Calu3 (cell line): ENCODE data around the gene PPP3CA. TPM values are rescaled to one million over a fixed set of nuclear protein-coding genes. Genes with fewer than 3 reads are reported as not detected.

Source experiments
- BruUV-seq: library from RNA; stranded (reverse); fragments of 400-500 nt; replicated peaks from 2 replicates; lab custom pipeline; 2021; lab: Mats Ljungman, UMichigan
- CTCF ChIA-PET: fragments of 300-600 bp; sonication (Branson Sonifier 250); formaldehyde crosslinking; loops from one replicate; lab custom pipeline; 2022; ENCODE audit warnings: antibody characterized with exemption; lab: Charles Lee
- DNase-seq: peaks from one replicate; pipeline ENCODE4 v3.0.0; 2022
- H3K27ac Mint-ChIP-seq: one replicate; pipeline ENCODE4 v1.8.0; 2022; ENCODE audit warnings: mixed read lengths; ENCODE audit not compliant: unreplicated experiment
- H3K27me3 Mint-ChIP-seq: one replicate; pipeline ENCODE4 v1.8.0; 2022; ENCODE audit warnings: mixed read lengths; ENCODE audit not compliant: unreplicated experiment
- H3K36me3 Mint-ChIP-seq: one replicate; pipeline ENCODE4 v1.8.0; 2022; ENCODE audit warnings: mild to moderate bottlenecking, moderate library complexity, mixed read lengths; ENCODE audit not compliant: insufficient read depth, unreplicated experiment
- H3K4me1 Mint-ChIP-seq: one replicate; pipeline ENCODE4 v1.8.0; 2022; ENCODE audit warnings: mild to moderate bottlenecking, low read depth, mixed read lengths; ENCODE audit not compliant: unreplicated experiment
- H3K4me3 Mint-ChIP-seq: one replicate; pipeline ENCODE4 v1.8.0; 2022; ENCODE audit warnings: mild to moderate bottlenecking, low read depth, moderate library complexity, mixed read lengths; ENCODE audit not compliant: unreplicated experiment
- H3K9me3 Mint-ChIP-seq: one replicate; pipeline ENCODE4 v1.8.0; 2022; ENCODE audit warnings: low read depth, mixed read lengths; ENCODE audit not compliant: unreplicated experiment
- intact Hi-C: fragments of 100-400 bp; cut with micrococcal nuclease; formaldehyde crosslinking; loops from one replicate; pipeline ENCODE4 v1.10.0; 2022; ENCODE audit not compliant: unreplicated experiment
- total RNA-seq: library from RNA; stranded (reverse); gene quantifications from 2 replicates; pipeline ENCODE4 v1.2.3, GENCODE V29; 2022
- TF ChIP-seq, protein P1 (sequence below): fragments of 200-600 bp; IDR thresholded peaks from one replicate; pipeline ENCODE4 v1.8.0; 2022; ENCODE audit warnings: antibody characterized with exemption; ENCODE audit not compliant: unreplicated experiment

The PPP3CA gene
- total RNA-seq, 1 experiment from 2014 or later: 33.7 TPM

DNA sequence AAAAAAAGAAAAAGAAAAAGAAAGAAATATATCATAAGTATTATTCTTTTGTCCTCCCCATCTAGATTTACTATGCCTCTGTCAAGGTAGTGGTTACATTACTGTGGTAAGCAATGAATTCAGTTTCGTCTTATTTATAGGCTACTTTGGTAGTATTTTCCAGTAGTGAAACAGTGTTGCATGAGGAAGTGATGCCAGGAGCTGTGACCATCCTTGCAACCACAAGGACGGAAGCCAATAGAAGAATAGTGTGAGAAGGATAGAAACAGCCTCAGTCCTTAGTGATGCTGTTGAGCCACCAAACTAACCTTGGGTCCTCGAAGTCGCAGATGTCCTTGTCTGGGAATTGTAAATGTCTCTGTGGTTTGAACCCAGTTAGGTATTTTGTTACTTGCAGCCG lies 328.5 kb downstream of the PPP3CA start:
- Mint-ChIP-seq H3K36me3 (peaks cover 20% of the 10 kb centered on the region), H3K4me1 (peaks cover 54% of the 10 kb centered on the region), H3K9me3 (no peaks in the 10 kb centered on the region), H3K27ac (peak overlapping the region; percentile 82), H3K4me3 (no peak overlapping the region), H3K27me3 (no peaks in the 10 kb centered on the region)
- CTCF ChIA-PET: no interaction called here
- intact Hi-C loops: no loop called here
- TF ChIP-seq, protein P1, sequence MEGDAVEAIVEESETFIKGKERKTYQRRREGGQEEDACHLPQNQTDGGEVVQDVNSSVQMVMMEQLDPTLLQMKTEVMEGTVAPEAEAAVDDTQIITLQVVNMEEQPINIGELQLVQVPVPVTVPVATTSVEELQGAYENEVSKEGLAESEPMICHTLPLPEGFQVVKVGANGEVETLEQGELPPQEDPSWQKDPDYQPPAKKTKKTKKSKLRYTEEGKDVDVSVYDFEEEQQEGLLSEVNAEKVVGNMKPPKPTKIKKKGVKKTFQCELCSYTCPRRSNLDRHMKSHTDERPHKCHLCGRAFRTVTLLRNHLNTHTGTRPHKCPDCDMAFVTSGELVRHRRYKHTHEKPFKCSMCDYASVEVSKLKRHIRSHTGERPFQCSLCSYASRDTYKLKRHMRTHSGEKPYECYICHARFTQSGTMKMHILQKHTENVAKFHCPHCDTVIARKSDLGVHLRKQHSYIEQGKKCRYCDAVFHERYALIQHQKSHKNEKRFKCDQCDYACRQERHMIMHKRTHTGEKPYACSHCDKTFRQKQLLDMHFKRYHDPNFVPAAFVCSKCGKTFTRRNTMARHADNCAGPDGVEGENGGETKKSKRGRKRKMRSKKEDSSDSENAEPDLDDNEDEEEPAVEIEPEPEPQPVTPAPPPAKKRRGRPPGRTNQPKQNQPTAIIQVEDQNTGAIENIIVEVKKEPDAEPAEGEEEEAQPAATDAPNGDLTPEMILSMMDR: no peak
- no peak for DNase-seq
- no TSS peak for BruUV-seq

GRCh38 chr4:101014417-101014816 lies 332.9 kb downstream of the PPP3CA start:
- Mint-ChIP-seq H3K27me3 (no peaks in the 10 kb centered on the region), H3K9me3 (no peaks in the 10 kb centered on the region), H3K4me3 (no peak overlapping the region), H3K27ac (peak overlapping the region; percentile 56), H3K4me1 (peaks cover 38% of the 10 kb centered on the region), H3K36me3 (peaks cover 3% of the 10 kb centered on the region)
- TF ChIP-seq, protein P1: no peak
- BruUV-seq: no TSS peak
- intact Hi-C loops: no loop called here
- CTCF ChIA-PET: no interaction called here
- DNase-seq: no peak

DNA sequence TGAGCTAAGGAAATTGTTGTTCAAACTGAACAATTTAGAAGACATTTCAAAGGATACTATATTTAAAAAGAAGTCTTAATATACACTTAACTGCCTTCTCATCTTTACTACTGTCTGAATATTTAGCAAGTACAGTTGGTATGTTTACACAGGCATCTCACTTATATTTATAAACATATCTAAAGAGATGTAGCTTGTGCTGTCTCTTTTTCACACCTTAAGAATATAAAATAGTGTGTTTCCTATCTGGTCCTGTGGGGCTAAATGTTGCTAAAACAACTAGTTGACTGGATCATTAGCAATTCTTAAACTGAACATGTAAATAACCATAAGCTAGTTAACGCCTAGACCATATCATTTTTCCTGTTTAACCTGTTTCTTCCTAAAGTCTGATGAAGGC lies 336.3 kb downstream of the PPP3CA start:
- intact Hi-C loops: no loop called here
- peaks cover 38% of the 10 kb centered on the region for H3K4me1 Mint-ChIP-seq
- H3K27ac Mint-ChIP-seq: no peak overlapping the region
- TF ChIP-seq, protein P1: no peak
- DNase-seq: no peak
- CTCF ChIA-PET: interaction anchor here (1.6 kb wide), 1 partner anchor 9 kb away, joined by 5 read pairs; no protein-coding TSS in a partner anchor
- BruUV-seq: no TSS peak
- no peak overlapping the region for H3K4me3 Mint-ChIP-seq
- no peaks in the 10 kb centered on the region for H3K36me3 Mint-ChIP-seq
- no peaks in the 10 kb centered on the region for H3K9me3 Mint-ChIP-seq
- no peaks in the 10 kb centered on the region for H3K27me3 Mint-ChIP-seq

- intact Hi-C loops: no loop called here
- peaks cover 31% of the 10 kb centered on the region for H3K4me1 Mint-ChIP-seq
- H3K36me3 Mint-ChIP-seq: no peaks in the 10 kb centered on the region
- H3K27ac Mint-ChIP-seq: no peak overlapping the region
- H3K9me3 Mint-ChIP-seq: no peaks in the 10 kb centered on the region
- H3K27me3 Mint-ChIP-seq: no peaks in the 10 kb centered on the region
- CTCF ChIA-PET: no interaction called here
- TF ChIP-seq, protein P1: no peak
- no TSS peak for BruUV-seq
- no peak overlapping the region for H3K4me3 Mint-ChIP-seq
- no peak for DNase-seq
These were observed 337.9 kb downstream of the PPP3CA start for GRCh38 chr4:101009471-101009870.
